HG02642 (cell line): Measurements from ENCODE around the gene ZSCAN32.

Experiments
- ATAC-seq: cut with Tn5 transposase; IDR thresholded peaks from one replicate; pipeline ENCODE4 v1.9.1; 2021; ENCODE audit warnings: mild to moderate bottlenecking; ENCODE audit not compliant: unreplicated experiment, poor library complexity

ZSCAN32 gene

DNA sequence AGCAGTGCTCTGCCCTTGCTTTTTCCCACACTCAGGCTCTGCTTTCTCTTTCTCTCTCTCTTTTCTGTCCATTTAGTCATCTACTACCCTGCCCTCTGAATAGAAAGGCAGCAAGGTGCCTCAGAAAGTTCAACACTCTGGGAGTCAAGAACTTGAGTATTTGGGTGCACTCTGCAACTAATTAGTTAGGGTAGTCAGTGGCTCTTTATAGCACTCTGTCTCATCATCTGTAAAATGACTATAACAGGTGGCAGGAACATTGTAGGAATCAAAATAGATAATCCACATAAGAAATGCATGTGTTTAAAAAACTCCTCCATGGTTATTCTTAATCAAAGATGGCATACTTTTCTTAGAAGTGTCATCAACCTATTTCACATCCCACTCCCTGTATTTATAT lies 37.9 kb downstream of the ZSCAN32 start:
- no peak for ATAC-seq

DNA sequence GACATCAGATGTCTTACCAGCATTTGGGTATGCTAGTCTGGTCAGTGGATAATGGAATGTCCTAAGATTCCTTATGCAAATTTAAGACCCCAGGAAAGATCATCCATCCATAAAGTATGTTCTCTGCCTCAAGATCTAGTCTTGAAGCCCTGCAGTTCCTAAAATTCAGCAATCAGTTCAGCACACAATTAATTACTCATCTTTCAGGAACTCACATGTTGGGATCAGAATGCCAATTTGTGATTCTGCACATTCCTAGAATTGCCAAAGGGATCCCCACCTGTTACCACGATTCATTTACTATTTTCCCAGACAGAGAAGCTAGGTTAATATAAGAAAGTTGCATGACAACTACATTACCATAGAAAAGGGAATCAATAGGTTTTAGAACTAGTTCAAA lies 41.9 kb downstream of the ZSCAN32 start:
- ATAC-seq = no peak

DNA sequence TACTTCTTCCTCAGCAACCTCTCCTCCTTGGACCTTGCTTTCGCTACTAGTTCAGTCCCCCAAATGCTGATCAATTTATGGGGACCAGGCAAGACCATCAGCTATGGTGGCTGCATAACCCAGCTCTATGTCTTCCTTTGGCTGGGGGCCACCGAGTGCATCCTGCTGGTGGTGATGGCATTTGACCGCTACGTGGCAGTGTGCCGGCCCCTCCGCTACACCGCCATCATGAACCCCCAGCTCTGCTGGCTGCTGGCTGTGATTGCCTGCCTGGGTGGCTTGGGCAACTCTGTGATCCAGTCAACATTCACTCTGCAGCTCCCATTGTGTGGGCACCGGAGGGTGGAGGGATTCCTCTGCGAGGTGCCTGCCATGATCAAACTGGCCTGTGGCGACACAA lies 44.7 kb downstream of the ZSCAN32 start:
- no peak for ATAC-seq

DNA sequence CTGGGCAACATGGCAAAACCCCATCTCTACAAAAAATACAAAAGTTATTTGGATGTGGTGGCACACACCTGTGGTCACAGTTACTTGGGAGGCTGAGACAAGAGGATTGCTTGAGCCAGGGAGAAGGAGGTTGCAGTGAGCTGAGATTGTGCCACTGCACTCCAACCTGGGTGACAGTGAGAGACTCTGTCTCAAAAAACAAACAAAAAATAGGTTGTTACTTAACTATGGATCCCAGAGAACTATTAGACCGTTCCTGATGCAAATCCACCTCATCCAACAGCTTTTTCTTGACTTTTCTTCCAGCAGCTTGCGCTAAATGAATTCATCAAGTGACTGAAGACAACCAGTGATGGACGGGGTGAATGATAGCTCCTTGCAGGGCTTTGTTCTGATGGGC lies 45.2 kb downstream of the ZSCAN32 start, which contains the start of gene OR2C1:
TSS of gene OR2C1 (plus strand) at position 301 of the 400 bp plus-strand sequence. CDS start at position 353, 52 bp downstream.
- no peak for ATAC-seq

DNA sequence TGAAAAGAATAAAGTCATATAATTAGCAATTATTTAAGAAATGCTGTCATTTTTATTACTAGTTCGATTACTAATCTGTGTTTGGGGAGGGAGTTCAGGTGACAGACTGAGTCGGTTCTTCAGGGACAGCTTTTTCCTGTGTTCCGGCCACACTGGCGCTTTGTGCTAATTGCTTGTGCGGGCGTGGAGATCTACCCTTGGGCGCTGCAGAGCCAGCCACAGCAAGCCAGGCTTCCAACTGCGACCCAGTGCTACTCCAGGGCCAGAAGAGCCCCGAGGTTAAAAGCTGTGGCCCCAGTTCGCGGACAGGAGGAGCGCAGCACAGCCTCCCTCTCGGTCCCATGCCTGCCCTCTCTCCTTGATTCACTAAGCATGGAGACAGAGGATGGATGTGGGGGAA lies 51.6 kb downstream of the ZSCAN32 start:
- no peak for ATAC-seq

DNA sequence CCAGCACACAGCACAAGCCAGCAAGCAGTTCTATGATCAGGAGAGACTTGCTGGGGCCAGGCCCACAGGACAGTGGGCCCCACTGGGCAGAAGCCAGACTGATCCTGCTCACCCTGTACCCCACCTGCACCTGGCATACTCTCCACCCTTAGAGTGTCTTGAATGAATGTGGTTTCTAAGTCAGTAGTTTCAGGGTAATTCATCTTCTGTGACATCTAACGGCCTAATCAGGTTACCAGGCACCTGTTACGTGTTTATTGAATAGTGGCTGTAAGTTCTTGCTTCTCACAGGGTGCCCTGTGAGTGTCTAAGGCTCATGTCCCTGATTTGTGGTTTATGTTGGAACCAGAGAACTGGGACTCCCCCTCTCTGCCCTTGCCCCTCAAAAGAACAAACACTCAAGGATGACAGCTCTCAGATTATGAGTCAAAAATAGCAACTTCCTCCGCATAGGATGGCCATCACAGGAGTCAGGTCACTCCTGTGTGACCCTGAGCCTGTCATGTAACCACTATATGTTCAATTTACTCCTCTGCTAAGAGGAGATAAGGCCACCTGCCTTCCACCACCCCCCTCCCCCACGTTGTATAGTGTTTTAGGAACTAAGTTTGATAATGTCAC lies 52.1 kb downstream of the ZSCAN32 start:
- ATAC-seq = no peak

DNA sequence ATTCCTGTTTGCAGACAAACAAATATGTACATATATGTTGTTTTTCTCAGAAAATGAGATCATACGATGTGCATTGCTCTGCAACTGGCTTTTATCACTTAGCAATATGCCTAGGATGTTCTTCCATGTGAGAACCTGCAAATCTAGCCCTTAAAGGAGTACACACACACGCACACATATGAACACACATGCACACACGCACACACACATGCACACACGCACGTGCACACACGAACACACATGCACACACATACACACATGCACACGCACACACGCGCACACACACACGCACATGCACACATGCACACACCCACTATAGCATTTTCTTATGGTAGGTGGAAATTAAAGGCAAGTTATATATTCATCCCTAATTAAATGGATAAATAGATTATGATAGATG lies 53.2 kb downstream of the ZSCAN32 start:
- no peak for ATAC-seq

DNA sequence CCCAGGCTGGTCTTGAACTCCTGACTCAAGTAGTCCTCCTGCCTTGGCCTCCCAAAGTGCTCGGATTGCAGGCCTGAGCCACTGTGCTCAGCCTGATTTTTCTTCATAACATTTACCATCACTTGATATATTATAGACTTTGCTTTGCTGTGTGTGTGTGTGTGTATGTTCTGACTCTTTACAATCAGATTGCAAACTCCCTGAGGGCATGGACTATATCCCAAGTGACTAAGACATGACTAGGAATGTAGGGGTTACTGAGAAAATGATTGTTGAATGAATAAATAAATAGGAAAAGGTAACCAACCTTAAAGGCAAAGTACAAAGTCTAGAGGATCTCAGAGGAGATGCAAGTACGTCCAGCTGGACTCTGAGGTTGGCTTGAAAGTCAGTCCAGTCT lies 54.8 kb downstream of the ZSCAN32 start:
- ATAC-seq = no peak
